SK-MEL-5 (cell line): ENCODE results near the gene KCND3. TPM values are rescaled to one million over a fixed set of nuclear protein-coding genes. Genes with fewer than 3 reads are reported as not detected.

Experiments
- DNase-seq: peaks from one replicate; pipeline ENCODE4 v3.0.0-alpha.2; 2016; ENCODE audit warnings: low read depth, low spot score
- in situ Hi-C: cut with HindIII; loops from 2 replicates; pipeline ENCODE4 v1.10.0; 2016; ENCODE audit warnings: low sequenced_read_pairs, high pct_unique_total_duplicates, low pct_unique_long_range_greater_than_20kb
- total RNA-seq: library from RNA; depleted of rRNA; stranded (reverse); fragments of >200 nt; shearing (Covaris generic); gene quantifications from 2 replicates; pipeline ENCODE4 v1.2.3, GENCODE V29; 2014

Gene KCND3
- total RNA-seq, 1 experiment from 2014 or later, result 0.13 TPM

DNA sequence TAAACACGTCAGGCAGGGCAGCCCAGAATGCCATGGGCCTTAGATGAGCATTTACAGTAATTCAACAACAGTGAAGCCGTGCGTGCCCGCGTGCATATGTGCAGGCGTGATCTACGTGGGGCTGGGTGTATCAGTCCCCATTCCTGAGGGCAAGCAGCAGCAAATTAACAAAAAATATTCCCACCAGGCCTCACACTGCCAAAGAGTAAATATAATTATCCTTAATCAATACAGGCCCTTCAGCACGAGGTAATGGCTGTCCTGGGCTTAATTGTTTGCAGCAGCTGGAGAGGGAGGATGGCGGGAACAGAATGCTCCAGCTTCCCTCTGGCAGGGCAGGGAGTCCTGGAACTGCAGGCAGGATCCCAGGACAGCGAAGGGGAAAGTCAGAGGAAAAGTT is 142.0 kb downstream of the KCND3 start:
- in situ Hi-C loops, result no loop called here

GRCh38 chr1:111846842-111847241 is 142.6 kb downstream of the KCND3 start:
- no peak for DNase-seq
- in situ Hi-C loops, result no loop called here

More for the DNA sequence above, 142.0 kb downstream of the KCND3 start:
- DNase-seq, result no peak

- no peak for DNase-seq
- in situ Hi-C loops, result no loop called here
These were observed 146.3 kb downstream of the KCND3 start for GRCh38 chr1:111843177-111843576.

- in situ Hi-C loops, result no loop called here
- DNase-seq, result no peak
These were observed 147.1 kb downstream of the KCND3 start for GRCh38 chr1:111842411-111842810.

- no peak for DNase-seq
- in situ Hi-C loops, result no loop called here
These were observed 147.7 kb downstream of the KCND3 start for GRCh38 chr1:111841746-111842145.

DNA sequence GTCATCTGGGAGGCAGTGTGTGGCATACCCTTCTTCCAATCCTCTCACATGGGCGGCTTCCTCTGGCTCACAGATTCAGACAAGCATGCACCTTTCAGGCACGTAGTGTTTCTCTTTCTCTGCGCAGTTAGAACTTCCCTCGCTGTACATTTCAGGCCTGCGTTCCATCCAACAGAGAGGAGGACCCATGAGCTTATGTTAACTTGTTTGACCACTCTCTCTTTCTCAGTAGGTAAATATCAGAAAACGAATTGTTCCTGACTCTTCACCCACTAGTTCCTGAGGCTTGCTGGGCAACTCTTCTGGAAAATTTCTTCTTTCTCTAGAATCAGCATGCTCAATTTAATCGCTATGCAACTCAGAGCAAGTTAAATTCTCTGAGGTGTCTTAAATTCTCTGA is 148.3 kb downstream of the KCND3 start:
- in situ Hi-C loops, result no loop called here
- DNase-seq, result no peak

DNA sequence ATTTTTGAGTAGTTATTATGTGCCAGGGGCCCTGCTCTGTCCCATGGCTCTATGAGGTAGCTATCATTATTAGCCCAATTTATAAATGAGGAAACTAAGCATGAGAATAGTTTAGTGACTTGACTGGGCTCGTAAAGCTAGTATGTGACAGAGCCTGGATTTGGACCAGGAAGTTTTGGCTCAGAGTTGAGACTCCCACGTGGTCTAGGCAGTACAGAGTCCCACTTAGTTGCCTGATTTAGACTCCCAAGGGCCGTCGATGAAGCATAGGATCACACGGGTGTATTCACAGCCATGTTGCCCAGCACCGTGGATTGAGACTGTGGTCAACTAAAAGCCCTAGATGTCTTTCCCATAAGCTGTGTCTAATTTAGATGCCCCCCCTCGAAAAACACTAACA is 152.1 kb downstream of the KCND3 start:
- no peak for DNase-seq
- in situ Hi-C loops, result no loop called here

DNA sequence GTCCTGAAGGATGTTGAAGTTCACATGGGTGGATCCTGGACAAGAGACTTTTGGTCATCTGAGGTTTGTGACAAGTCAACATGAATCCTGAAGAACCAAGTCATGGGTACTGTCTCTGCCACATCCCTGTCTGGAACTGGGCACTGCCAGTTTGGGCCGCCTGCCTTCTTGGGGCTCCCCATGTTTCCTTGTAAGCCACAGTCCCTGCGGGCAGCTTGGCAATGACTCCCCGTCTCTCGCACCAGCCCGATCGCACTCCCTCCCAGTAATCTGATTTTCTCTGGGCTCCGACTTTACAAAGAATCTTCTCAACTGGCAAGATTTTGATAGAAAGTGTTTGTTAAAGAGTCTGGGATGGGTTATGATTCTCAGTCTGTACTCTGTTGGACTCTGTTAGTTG is 153.4 kb downstream of the KCND3 start:
- DNase-seq, result no peak
- in situ Hi-C loops, result no loop called here

DNA sequence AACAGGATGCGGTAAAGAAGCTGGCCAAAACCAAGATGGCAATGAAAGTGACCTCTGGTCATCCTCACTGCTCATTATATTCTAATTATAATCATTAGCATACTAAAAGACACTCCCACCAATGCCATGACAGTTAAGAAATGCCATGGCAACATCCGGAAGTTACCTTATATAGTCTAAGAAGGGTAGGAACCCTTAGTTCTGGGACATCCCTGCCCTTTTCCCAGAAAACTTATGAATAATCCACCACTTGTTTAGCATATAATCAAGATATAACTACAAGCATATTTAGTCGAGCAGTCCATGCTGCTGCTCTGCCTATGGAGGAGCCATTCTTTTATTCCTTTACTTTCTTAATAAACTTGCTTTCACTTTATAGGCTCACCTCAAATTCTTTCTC is 154.0 kb downstream of the KCND3 start:
- in situ Hi-C loops, result no loop called here
- DNase-seq, result no peak

- in situ Hi-C loops, result no loop called here
- DNase-seq, result no peak
These were observed 154.5 kb downstream of the KCND3 start for GRCh38 chr1:111834956-111835355.

GRCh38 chr1:111833334-111833733 is 156.1 kb downstream of the KCND3 start:
- in situ Hi-C loops, result no loop called here
- DNase-seq, result no peak

DNA sequence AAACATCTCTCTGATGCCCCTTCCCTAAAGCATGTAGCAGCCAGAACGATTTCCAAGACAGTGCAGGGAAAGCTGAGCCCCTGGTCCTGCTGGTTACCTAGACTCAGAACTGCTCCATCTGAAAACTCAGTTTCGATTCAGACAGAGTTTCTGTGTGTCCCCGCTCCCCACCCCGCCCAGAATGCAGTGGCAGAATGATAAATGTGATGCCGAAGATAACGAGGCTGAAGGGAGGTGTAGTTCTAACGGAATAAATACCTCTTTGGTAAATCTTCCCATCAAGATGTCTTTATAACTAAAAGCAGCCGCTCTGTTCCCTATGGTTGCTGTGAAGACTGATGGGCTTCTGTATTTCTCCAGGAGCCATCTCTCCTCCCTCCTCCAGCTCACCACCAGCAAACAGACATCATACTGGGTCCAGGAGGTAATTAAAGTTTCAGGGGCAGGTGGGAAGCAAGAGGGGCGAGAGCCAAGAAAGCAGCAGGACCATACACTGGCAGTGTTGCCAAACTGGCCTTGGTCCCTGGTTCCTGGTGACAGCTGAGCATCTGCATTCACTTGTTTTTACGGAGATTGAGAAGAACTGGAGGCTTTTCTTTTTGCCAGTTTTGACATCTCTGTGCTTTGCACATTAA is 156.8 kb downstream of the KCND3 start:
- in situ Hi-C loops, result no loop called here
- no peak for DNase-seq

GRCh38 chr1:111831153-111831552 is 158.3 kb downstream of the KCND3 start:
- no peak for DNase-seq
- in situ Hi-C loops, result no loop called here

DNA sequence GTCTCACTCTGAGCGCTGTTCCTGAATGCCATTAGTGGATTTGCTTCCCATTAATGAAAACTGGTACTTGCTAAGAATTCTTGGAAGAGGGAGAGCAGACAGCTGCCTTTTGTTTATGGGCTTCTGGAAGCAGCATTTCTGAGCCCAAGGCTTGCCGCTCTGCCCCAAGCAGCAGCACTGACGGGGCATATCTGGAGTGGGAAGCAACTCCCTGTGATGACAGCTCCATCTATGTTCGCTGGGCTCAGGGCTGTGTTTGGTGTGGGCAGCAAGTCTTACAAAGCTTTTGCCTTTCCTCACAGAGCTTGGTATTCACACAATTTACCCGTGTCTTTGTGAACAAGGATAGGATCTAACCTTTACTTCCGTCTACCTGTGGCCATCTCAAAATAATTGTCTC is 161.5 kb downstream of the KCND3 start:
- in situ Hi-C loops, result no loop called here
- DNase-seq, result no peak

DNA sequence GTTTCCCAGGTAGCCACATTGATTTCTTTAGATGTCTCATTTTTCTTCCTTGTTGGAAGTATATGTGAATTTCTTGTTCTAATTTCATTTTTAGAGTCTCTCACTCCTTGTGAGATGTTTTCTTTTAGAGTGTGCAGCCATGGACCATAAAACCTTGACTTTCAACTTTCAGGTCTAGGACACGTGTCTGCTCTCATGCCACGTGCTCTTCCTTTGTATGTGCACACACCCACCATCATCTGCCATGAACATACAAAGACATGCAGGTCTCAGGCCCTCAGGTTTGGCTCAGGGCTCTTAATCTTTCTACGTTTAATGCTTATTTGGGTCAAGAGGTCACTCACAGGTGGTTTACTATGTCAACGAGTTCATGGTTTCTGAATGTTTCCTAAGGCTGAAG is 163.2 kb downstream of the KCND3 start:
- DNase-seq, result no peak
- in situ Hi-C loops, result no loop called here

DNA sequence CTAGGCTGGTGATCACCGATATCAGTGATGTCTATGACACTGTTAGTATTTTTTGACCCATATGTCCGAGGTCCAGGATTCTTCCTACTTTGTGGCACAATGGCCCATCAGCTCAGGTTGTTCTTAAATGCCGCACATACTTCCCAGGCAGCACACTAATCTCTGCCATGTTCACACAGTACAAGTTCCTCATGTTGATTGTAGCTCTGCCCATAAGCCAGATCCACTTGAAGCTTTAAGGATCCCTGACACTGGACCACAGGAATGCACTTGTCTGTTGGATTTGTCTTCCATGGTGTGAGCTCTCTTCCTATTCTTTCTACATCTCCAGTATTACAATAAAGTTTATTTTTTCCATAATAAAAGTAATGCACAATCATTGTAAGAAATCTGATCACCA is 164.3 kb downstream of the KCND3 start:
- in situ Hi-C loops, result no loop called here
- DNase-seq, result no peak

GRCh38 chr1:111822138-111822537 is 167.3 kb downstream of the KCND3 start:
- in situ Hi-C loops, result no loop called here
- no peak for DNase-seq

GRCh38 chr1:111821121-111821745 is 168.2 kb downstream of the KCND3 start:
- no peak for DNase-seq
- in situ Hi-C loops, result no loop called here

- in situ Hi-C loops, result no loop called here
- no peak for DNase-seq
These were observed 169.8 kb downstream of the KCND3 start for GRCh38 chr1:111819566-111820263.
